ENCODE data around the gene QARS1. TPM values are rescaled to one million over a fixed set of nuclear protein-coding genes. Genes with fewer than 3 reads are reported as not detected.
A peak's percentile ranks its signal among the peaks of the same experiment; 100 is the strongest.

The QARS1 gene
- total RNA-seq, 1 experiment from 2014 or later, result 346 TPM

GRCh38 chr3:49133226-49133951, 28.8 kb upstream of the QARS1 start:
- CTCF ChIA-PET, result interaction anchor here (0.7 to 2.7 kb wide), 4 partner anchors 13 to 316 kb away, joined by 3 to 13 read pairs (median 10); partner anchors contain the start of genes QRICH1 and USP19
- DNase-seq (ENCODE audit: low read depth, low spot score) (peak; percentile 74), ATAC-seq (peak; percentile 76)
- intact Hi-C loops (cut with micrococcal nuclease), result loop anchor here (1.0 kb wide), 2 partner anchors 39 to 144 kb away; partner anchors contain the start of gene QRICH1
- peak overlapping the region; percentile 87 for H3K9ac ChIP-seq (ENCODE audit: low read length)
- TF ChIP-seq JUND (IDR thresholded peaks at IDR 0.05), result no peak
- TF ChIP-seq ZNF274 (IDR thresholded peaks at IDR 0.05; ENCODE audit: low read depth, low read length), result no peak
- TF ChIP-seq SIN3A (IDR thresholded peaks at IDR 0.05; ENCODE audit: low read depth), result no peak
- TF ChIP-seq, protein P1, sequence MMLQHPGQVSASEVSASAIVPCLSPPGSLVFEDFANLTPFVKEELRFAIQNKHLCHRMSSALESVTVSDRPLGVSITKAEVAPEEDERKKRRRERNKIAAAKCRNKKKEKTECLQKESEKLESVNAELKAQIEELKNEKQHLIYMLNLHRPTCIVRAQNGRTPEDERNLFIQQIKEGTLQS (IDR thresholded peaks at IDR 0.05), result no peak
- TF ChIP-seq, protein P2, sequence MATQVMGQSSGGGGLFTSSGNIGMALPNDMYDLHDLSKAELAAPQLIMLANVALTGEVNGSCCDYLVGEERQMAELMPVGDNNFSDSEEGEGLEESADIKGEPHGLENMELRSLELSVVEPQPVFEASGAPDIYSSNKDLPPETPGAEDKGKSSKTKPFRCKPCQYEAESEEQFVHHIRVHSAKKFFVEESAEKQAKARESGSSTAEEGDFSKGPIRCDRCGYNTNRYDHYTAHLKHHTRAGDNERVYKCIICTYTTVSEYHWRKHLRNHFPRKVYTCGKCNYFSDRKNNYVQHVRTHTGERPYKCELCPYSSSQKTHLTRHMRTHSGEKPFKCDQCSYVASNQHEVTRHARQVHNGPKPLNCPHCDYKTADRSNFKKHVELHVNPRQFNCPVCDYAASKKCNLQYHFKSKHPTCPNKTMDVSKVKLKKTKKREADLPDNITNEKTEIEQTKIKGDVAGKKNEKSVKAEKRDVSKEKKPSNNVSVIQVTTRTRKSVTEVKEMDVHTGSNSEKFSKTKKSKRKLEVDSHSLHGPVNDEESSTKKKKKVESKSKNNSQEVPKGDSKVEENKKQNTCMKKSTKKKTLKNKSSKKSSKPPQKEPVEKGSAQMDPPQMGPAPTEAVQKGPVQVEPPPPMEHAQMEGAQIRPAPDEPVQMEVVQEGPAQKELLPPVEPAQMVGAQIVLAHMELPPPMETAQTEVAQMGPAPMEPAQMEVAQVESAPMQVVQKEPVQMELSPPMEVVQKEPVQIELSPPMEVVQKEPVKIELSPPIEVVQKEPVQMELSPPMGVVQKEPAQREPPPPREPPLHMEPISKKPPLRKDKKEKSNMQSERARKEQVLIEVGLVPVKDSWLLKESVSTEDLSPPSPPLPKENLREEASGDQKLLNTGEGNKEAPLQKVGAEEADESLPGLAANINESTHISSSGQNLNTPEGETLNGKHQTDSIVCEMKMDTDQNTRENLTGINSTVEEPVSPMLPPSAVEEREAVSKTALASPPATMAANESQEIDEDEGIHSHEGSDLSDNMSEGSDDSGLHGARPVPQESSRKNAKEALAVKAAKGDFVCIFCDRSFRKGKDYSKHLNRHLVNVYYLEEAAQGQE (IDR thresholded peaks at IDR 0.05; ENCODE audit: low read depth), result no peak
- peak; percentile 69 for TF ChIP-seq POLR2AphosphoS5 (IDR thresholded peaks at IDR 0.05; ENCODE audit: low read depth, low read length)
- no peak for TF ChIP-seq CBX3 (IDR thresholded peaks at IDR 0.05; ENCODE audit: low read depth)
- TF ChIP-seq ELF1 (IDR thresholded peaks at IDR 0.05; ENCODE audit: borderline replicate concordance, low read depth), result no peak
- TF ChIP-seq EZH2phosphoT487 (IDR thresholded peaks at IDR 0.05; ENCODE audit: borderline replicate concordance), result no peak
- TF ChIP-seq SP1 (IDR thresholded peaks at IDR 0.05; ENCODE audit: low read depth), result no peak
- no peak for TF ChIP-seq ZBTB33 (IDR thresholded peaks at IDR 0.05; ENCODE audit: extremely low read depth, insufficient replicate concordance, low read length)
- TF ChIP-seq YY1 (IDR thresholded peaks at IDR 0.05; ENCODE audit: extremely low read depth, insufficient replicate concordance, low read depth, low read length), result peak; percentile 74
- TF ChIP-seq, protein P3, sequence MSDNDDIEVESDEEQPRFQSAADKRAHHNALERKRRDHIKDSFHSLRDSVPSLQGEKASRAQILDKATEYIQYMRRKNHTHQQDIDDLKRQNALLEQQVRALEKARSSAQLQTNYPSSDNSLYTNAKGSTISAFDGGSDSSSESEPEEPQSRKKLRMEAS (IDR thresholded peaks at IDR 0.05), result no peak
- TF ChIP-seq FOSL1 (IDR thresholded peaks at IDR 0.05; ENCODE audit: low read depth), result no peak
- TF ChIP-seq RAD21 (IDR thresholded peaks at IDR 0.05; ENCODE audit: low read depth), result no peak
- peak; percentile 37 for TF ChIP-seq TCF7L2 (IDR thresholded peaks at IDR 0.05; ENCODE audit: borderline replicate concordance, extremely low read depth, insufficient read depth, insufficient read length)
- no peaks in the 10 kb centered on the region for H3K9me3 ChIP-seq (ENCODE audit: control insufficient read depth in 1 of 2, insufficient read depth in 1 of 2, low read depth in 1 of 2, low read length in 2 of 2)
- peak overlapping the region; percentile 89 for H3K27ac ChIP-seq (ENCODE audit: low read depth, low read length)
- H3K9me2 ChIP-seq (ENCODE audit: insufficient read depth), result no peaks in the 10 kb centered on the region
- H3K4me3 ChIP-seq (replicated peaks in 1 of 2; ENCODE audit: low read depth in 1 of 2, low read length in 2 of 2), result peak overlapping the region; percentile 70 to 91
- RAD21 ChIA-PET (ENCODE audit: low non-redundant PET in 1 of 2, low total read pairs in 2 of 2, uncharacterized antibody in 2 of 2, unreplicated experiment in 2 of 2), result interaction anchor here (0.8 to 1.4 kb wide), 2 partner anchors 13 to 316 kb away, joined by 3 to 8 read pairs; partner anchors contain the start of gene USP19 (in 1 of the 2)
- no peaks in the 10 kb centered on the region; a peak in 1 of 4 replicates for H3K36me3 ChIP-seq (ENCODE audit: control insufficient read depth in 1 of 2, insufficient read depth in 2 of 2, low read length in 2 of 2)
- H3K4me2 ChIP-seq (ENCODE audit: low read length), result peak overlapping the region; percentile 100
- peak overlapping the region; percentile 73 for H2AFZ ChIP-seq (ENCODE audit: low read depth, low read length, poor library complexity, severe bottlenecking)
- peaks cover 16 to 46% of the 10 kb centered on the region in 2 experiments for H3K4me1 ChIP-seq (ENCODE audit: control insufficient read depth in 1 of 2, insufficient read depth in 2 of 2, low read length in 2 of 2)
- POLR2A ChIA-PET, result interaction anchor here (0.6 to 2.7 kb wide), 6 partner anchors 13 to 133 kb away, joined by 4 to 23 read pairs (median 4); partner anchors contain the start of genes NDUFAF3, QRICH1 and USP19
- H3K79me2 ChIP-seq (ENCODE audit: insufficient read depth, low read length), result peaks cover 11% of the 10 kb centered on the region; the same call in 1 of the 2 replicates
- H4K20me1 ChIP-seq (ENCODE audit: insufficient read depth), result no peaks in the 10 kb centered on the region
- no peaks in the 10 kb centered on the region for H3K27me3 ChIP-seq (ENCODE audit: insufficient read depth, low read length)
- no TSS peak for BruUV-seq (replicated peaks)

Measured in HCT116 (cell line).